Stimulated activated CD8-positive, alpha-beta memory T cell treated with anti-CD3 and anti-CD28 coated beads, Interleukin-12 subunit alpha, Interleukin-12 subunit beta, amount 100 ng/mL, for 24 hours (primary cell): ENCODE results near the gene LACTB.

Source experiments
- DNase-seq: peaks from one replicate; pipeline ENCODE4 v3.0.0-alpha.2; 2020; ENCODE audit errors: extremely low read depth

Gene LACTB

GRCh38 chr15:63172851-63173451, 51.3 kb downstream of the LACTB start:
- DNase-seq, result no peak

- DNase-seq, result no peak
These were observed 54.6 kb downstream of the LACTB start for GRCh38 chr15:63176302-63176701.

GRCh38 chr15:63178034-63178433, 56.4 kb downstream of the LACTB start:
- DNase-seq, result no peak

DNA sequence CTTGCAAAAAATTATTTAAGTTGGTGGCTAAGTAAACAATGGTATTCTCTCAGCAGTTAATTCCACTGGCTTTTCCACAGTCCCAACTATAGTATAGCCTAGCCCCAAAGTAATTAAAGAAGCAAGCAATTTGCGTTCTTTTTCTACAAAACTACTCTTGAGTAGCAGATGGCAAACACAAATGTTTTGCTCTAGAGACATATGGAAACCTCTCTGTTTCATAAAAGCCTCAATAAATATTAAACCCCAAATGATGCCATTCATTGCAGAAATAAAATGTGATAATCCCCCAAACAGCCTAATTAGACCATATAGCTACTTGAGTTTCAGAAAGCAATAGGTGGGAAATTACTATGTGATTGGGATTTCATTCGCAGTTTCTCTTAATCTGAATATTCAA, 59.1 kb downstream of the LACTB start:
- no peak for DNase-seq

DNA sequence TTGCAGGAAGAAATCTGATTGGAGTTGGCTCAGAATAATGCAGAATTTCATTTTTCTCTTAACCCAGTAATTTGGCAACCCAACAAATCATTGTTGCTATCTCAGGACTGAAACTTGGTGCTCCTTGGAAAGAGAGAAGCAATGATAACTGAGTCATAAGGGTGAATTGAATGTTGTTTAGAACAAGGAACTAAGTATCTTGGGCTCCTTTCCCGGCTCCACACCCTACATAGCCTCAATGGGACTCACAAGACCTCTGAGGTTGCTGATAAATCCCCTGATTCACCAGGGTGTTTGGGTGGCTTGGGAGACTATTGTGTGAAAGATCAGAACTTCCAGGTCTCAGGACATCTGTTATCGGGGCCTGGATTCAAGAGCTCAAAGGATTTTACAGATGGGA, 60.0 kb downstream of the LACTB start:
- DNase-seq, result no peak

DNA sequence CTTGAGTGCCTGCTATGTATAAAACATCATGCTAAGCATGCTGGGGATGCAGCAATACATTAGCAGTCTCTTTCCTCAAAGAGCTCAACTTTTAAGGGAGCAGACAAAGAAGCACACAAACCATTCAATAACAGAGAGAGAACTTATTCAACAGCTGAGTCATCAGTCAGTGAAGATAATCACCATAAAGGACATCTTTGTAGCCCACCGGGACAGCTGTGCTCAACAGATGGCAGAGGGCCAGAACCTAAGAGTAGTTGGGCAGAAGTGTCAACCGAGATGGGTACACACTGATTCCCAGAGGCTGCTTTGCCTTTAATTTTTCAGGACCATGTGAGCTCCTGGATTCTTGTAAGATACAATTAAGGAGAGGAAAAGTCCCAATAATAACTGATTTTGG, 63.5 kb downstream of the LACTB start:
- no peak for DNase-seq

- no peak for DNase-seq
These were observed 64.4 kb downstream of the LACTB start for GRCh38 chr15:63186065-63186464.

GRCh38 chr15:63187589-63188226, 66.0 kb downstream of the LACTB start:
- no peak for DNase-seq

DNA sequence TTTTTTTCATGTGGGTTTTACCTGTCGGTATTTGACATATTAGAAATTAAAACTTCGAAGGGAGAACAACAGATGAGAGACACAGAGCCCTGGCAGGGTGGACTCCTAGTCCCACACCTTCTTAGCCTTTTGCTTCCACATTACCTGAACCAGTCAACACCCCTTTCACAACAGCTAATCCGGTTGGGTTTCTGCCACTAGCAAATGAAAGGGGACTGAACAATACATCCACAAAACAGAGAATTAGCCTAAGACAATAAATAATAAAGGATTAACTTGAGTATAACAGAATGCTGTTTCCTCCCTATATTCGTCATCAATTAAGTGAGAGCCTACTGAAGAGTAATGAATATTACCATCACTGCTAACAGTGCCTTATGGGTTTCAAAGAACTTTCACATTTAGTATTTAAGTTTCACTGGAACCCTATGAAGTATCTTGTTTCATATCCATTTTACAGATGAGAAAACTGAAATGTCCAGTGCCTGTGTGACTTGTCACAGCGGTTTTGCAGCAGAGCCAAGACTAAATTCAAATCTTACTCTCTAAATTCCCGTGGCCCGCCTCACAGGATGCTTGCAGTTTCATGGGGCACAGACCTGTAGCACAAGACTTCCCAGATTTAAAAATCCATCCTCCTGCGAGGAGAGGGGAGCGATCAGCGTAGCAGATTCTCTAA, 66.7 kb downstream of the LACTB start:
- DNase-seq, result no peak

DNA sequence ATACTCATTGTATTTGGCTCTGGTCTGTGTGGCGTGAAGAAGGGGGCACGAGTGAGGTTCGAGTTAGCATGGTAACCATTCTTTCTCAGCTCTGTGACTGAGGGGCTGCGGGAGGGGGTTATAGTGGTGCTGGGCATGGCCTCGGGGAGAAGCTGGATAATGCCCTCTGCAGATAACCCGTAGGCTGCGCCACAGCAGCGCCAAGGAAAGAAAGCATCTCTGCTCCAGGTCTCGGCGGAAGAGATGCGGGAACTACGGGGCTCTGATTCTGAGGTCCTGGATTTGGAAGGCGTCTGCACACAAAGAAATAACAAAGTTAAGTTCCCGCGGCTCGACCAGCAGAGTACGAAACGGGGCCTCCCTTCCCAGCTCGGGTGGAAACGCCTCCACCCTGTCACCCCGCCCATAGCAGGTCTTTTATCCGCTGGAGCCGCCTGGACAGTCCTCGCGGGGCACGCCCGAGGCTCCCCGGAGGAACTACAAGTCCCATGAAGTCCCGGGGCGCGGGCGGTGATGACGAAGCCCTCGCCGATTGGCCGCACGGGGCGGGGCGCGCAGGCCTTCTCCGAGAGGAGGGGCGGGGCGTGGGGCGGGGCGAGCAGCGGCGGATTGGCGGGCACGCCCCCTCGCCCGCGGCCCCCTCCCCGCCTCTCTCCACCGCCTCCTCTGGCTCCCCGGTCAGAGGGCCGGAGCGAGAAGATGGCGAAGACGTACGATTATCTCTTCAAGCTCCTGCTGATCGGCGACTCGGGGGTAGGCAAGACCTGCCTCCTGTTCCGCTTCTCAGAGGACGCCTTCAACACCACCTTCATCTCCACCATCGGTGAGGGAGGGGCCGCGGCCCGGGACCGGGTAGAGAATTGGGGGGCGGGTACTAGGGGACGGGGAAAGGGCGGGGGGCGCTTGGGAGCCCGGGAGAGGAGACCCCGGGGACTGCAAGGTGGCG, 67.5 kb downstream of the LACTB start, which contains the start of gene RAB8B:
TSS of gene RAB8B (plus strand) at position 681 of the 946 bp plus-strand sequence. CDS start at position 700, 19 bp downstream.
- DNase-seq, result peak; percentile 98

GRCh38 chr15:63189941-63190768, 68.5 kb downstream of the LACTB start:
- no peak for DNase-seq

- DNase-seq, result no peak
These were observed 69.3 kb downstream of the LACTB start for GRCh38 chr15:63190769-63191649.
